Measurements from ENCODE around the gene PHLDB2.

DNA sequence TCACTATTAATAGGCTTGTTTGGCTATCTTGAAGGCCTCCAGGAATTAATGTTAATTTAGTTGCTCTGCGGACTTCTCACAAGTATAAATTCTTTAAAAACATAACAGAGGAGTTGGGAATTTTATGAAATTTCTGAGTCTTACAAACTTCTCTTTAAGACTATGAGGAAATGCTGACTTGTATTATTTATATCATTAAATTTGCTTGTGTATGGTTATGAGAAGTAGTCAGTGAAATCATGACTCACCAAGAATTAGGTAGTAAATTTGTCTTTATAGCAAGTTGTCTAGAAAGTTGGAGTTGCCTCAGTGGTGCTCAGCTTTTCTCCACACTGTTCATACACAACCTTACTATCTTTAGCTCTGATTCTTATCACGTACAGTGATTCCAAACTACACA is 26.5 kb downstream of the PHLDB2 start:
- no peak for TF ChIP-seq ZNF274 (IDR thresholded peaks at IDR 0.05; ENCODE audit: low read depth, low read length)
- TF ChIP-seq SUZ12 (IDR thresholded peaks at IDR 0.05; ENCODE audit: extremely low read depth, insufficient read depth, insufficient read length): no peak
